GM21723 (cell line): ENCODE results near the gene ZDHHC21.
"Not testable (repeated sequence)": the region's sequence is repeated elsewhere in the genome, so short reads cannot be mapped to it uniquely, and the experiment has no call there.

Source experiments
- ATAC-seq: cut with Tn5 transposase; IDR thresholded peaks from one replicate; pipeline ENCODE4 v1.9.1; 2021; ENCODE audit warnings: mild to moderate bottlenecking, moderate library complexity; ENCODE audit not compliant: unreplicated experiment

Gene ZDHHC21

GRCh38 chr9:14686168-14686567, 7.1 kb downstream of the ZDHHC21 start:
- no peak for ATAC-seq

- ATAC-seq: not testable (repeated sequence)
Measured at GRCh38 chr9:14682616-14683015, 10.6 kb downstream of the ZDHHC21 start.

- ATAC-seq: no peak
Measured at GRCh38 chr9:14678776-14679175, 14.5 kb downstream of the ZDHHC21 start.

- no peak for ATAC-seq
Measured at GRCh38 chr9:14677872-14678271, 15.4 kb downstream of the ZDHHC21 start.

GRCh38 chr9:14677396-14677795, 15.8 kb downstream of the ZDHHC21 start:
- no peak for ATAC-seq

GRCh38 chr9:14674630-14675029, 18.6 kb downstream of the ZDHHC21 start:
- no peak for ATAC-seq

- ATAC-seq: no peak
Measured at GRCh38 chr9:14671377-14671776, 21.9 kb downstream of the ZDHHC21 start.

- no peak for ATAC-seq
Measured at GRCh38 chr9:14670718-14671117, 22.5 kb downstream of the ZDHHC21 start.

GRCh38 chr9:14664022-14664421, 29.2 kb downstream of the ZDHHC21 start:
- ATAC-seq: not testable (repeated sequence)

GRCh38 chr9:14662060-14662453, 31.2 kb downstream of the ZDHHC21 start:
- ATAC-seq: no peak

- ATAC-seq: no peak
Measured at GRCh38 chr9:14661421-14662059, 31.7 kb downstream of the ZDHHC21 start.

GRCh38 chr9:14660721-14661120, 32.5 kb downstream of the ZDHHC21 start:
- no peak for ATAC-seq

- no peak for ATAC-seq
Measured at GRCh38 chr9:14654932-14655331, 38.3 kb downstream of the ZDHHC21 start.

- ATAC-seq: no peak
Measured at GRCh38 chr9:14653511-14653910, 39.7 kb downstream of the ZDHHC21 start.

GRCh38 chr9:14652729-14653377, 40.4 kb downstream of the ZDHHC21 start:
- no peak for ATAC-seq

GRCh38 chr9:14650596-14650995, 42.6 kb downstream of the ZDHHC21 start:
- no peak for ATAC-seq

GRCh38 chr9:14645648-14646047, 47.6 kb downstream of the ZDHHC21 start:
- ATAC-seq: no peak

- no peak for ATAC-seq
Measured at GRCh38 chr9:14640967-14641366, 52.3 kb downstream of the ZDHHC21 start.

- no peak for ATAC-seq
Measured at GRCh38 chr9:14640294-14640693, 52.9 kb downstream of the ZDHHC21 start.

- no peak for ATAC-seq
Measured at GRCh38 chr9:14633906-14634565, 59.2 kb downstream of the ZDHHC21 start.

GRCh38 chr9:14633148-14633547, 60.1 kb downstream of the ZDHHC21 start:
- no peak for ATAC-seq

GRCh38 chr9:14627513-14627912, 65.7 kb downstream of the ZDHHC21 start:
- no peak for ATAC-seq
